NCI-H1930 (cell line): ENCODE data around the gene TAS2R41.
"Not testable (repeated sequence)": the region's sequence is repeated elsewhere in the genome, so short reads cannot be mapped to it uniquely, and the experiment has no call there.

Experiments used
- DNase-seq, 2 experiments: peaks; one replicate each; lab custom pipeline; 2025; lab: John Stamatoyannopoulos, UW

The TAS2R41 gene

DNA sequence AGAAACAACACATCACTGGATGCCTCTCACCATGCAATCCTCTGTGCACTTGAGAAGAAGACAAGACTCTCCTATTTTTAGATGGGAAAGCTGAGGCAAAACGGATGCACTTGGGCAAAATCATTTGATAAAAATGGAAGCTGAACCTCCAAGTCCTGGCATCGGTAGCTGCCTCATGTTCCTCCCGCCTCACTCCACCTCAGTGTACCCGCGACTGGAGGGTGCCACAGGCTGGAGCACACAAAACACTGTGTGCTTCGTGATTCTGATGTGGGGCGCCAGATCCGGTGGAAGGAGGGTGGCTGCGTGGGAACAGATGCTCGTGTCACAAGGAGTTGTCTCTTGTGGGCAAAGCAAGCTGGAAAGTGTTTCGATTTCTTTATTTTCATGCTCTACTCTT lies 41.3 kb downstream of the TAS2R41 start:
- no peak for DNase-seq

DNA sequence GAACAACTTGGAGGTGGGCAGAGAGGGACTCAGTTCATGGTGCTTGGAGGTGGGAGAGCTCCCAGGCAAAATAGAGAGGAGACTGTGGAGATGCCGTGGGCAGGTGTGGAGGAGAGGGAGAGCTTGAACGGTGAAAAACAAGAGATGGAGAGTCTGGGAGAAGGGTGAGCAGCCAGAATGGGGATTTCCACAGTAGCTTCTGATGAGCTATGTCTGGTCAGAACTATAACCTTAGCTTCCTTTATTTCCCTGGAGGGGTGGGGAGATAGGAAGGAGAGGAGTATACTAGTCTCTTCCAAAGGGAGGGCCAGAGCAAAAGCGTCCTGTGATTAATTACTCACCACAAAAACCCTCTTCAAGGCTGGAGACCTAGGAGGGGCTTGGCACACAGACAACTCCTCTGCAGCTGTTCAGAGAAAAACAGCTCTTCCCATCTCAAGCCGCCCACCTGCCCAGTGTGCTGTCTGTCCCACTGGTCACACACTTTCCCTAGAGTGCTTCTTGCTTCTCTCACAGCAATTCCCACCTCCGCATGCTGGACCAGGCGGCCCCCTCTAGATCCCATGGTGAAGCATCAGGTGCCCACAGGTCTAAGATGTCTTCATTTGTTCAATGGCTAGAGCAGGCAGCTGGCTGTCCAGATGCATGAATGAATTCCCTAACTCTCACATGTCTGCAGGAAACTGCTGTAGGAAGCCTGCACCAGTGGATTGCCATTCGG lies 41.9 kb downstream of the TAS2R41 start:
- DNase-seq: no peak

DNA sequence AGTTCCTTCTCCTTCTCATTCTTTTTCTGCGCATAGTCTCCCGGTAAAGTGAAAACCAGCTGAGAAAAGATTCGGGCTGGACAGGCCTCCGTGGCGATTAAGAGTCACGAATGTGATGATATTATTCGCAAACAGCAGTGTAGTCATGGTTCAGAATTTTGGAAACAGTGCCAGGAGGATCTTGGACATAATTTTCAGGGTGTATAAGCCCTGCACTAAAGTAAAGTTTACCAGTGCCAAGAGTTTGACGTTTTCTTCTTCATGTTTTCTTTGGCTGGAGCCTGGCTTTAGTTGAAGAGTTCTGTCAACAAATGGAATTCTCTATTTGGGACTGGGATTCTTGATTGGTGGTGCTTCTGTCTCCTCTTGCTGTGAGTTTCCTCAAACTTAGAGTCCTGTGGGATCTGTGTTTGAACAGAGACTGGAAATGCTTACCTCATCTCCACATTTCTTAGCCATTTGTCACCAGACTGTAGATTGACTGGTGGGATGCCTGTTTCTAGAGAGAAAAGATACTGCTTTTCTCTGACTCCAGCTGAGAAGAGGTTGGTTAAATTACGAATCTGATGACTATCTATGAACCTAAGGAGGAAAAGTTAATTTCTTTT lies 44.7 kb downstream of the TAS2R41 start:
- DNase-seq: not testable (repeated sequence)
